ENCODE results near the gene LSS.

LSS gene

GRCh38 chr21:46218906-46219590 lies 9.5 kb downstream of the LSS start:
- DNase-seq (ENCODE audit: low read depth in 2 of 2): no peak

- no peak for DNase-seq (ENCODE audit: low read depth in 2 of 2)
Observed at GRCh38 chr21:46217511-46218196, 10.9 kb downstream of the LSS start.

GRCh38 chr21:46216132-46216747 lies 12.3 kb downstream of the LSS start:
- no peak for DNase-seq (ENCODE audit: low read depth in 2 of 2)

GRCh38 chr21:46215436-46216131 lies 13.0 kb downstream of the LSS start:
- DNase-seq (ENCODE audit: low read depth in 2 of 2): no peak

- no peak for DNase-seq (ENCODE audit: low read depth in 2 of 2)
Observed at GRCh38 chr21:46214478-46215340, 13.9 kb downstream of the LSS start.

- DNase-seq (ENCODE audit: low read depth in 2 of 2): no peak
Observed at GRCh38 chr21:46213620-46214286, 14.8 kb downstream of the LSS start.

GRCh38 chr21:46212721-46213484 lies 15.7 kb downstream of the LSS start:
- no peak for DNase-seq (ENCODE audit: low read depth in 2 of 2)

- no peak for DNase-seq (ENCODE audit: low read depth in 2 of 2)
Observed at GRCh38 chr21:46211786-46212720, 16.5 kb downstream of the LSS start.

- DNase-seq (ENCODE audit: low read depth in 2 of 2): no peak
Observed at GRCh38 chr21:46211376-46211775, 17.2 kb downstream of the LSS start.

GRCh38 chr21:46210378-46211136 lies 18.0 kb downstream of the LSS start:
- DNase-seq (ENCODE audit: low read depth in 2 of 2): no peak

GRCh38 chr21:46208761-46209721 lies 19.5 kb downstream of the LSS start:
- no peak for DNase-seq (ENCODE audit: low read depth in 2 of 2)

- DNase-seq (ENCODE audit: low read depth in 2 of 2): no peak
Observed at GRCh38 chr21:46207920-46208591, 20.5 kb downstream of the LSS start.

GRCh38 chr21:46207006-46207919 lies 21.3 kb downstream of the LSS start:
- DNase-seq (ENCODE audit: low read depth in 2 of 2): no peak

- no peak for DNase-seq (ENCODE audit: low read depth in 2 of 2)
Observed at GRCh38 chr21:46206163-46207005, 22.2 kb downstream of the LSS start.

- DNase-seq (ENCODE audit: low read depth in 2 of 2): no peak
Observed at GRCh38 chr21:46205766-46206162, 22.8 kb downstream of the LSS start.

Measured in stimulated activated CD8-positive, alpha-beta memory T cell treated with anti-CD3 and anti-CD28 coated beads, Interleukin-2, amount 100 ng/mL, for 48 hours (primary cell).